GM19467 (cell line): ENCODE measurements around the gene GTF2F2.

Experiments
- ATAC-seq: cut with Tn5 transposase; IDR thresholded peaks from one replicate; pipeline ENCODE4 v1.9.1; 2021; ENCODE audit warnings: mild to moderate bottlenecking, moderate library complexity; ENCODE audit not compliant: unreplicated experiment

The GTF2F2 gene

GRCh38 chr13:45209229-45209628, 88.9 kb downstream of the GTF2F2 start:
- no peak for ATAC-seq

- ATAC-seq = no peak
Measured at GRCh38 chr13:45215392-45216077, 95.2 kb downstream of the GTF2F2 start.

GRCh38 chr13:45216193-45216592, 95.9 kb downstream of the GTF2F2 start:
- no peak for ATAC-seq

- ATAC-seq = no peak
Measured at GRCh38 chr13:45218689-45219088, 98.4 kb downstream of the GTF2F2 start.

- ATAC-seq = no peak
Measured at GRCh38 chr13:45219123-45219891, 99.0 kb downstream of the GTF2F2 start.

GRCh38 chr13:45219938-45220375, 99.6 kb downstream of the GTF2F2 start:
- no peak for ATAC-seq

GRCh38 chr13:45220403-45220802, 100.1 kb downstream of the GTF2F2 start:
- ATAC-seq = no peak

DNA sequence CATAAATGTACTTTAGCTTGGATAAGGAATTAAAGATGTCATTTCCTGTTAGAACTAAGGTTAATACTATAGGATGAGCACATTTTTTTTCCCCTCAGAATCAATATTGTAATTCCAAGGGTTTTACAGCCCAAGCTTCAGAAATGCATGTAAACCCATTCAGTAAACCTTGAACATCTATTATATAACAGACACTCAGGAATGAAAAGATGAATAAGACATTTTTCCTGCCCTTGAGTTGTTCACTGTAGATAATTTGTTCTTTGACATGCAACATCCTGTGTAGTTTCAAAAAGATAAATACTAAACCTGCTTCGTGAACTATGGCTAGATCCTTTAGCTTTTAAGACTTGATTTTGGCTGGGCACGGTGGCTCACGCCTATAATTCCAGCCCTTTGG, 102.2 kb downstream of the GTF2F2 start:
- no peak for ATAC-seq

DNA sequence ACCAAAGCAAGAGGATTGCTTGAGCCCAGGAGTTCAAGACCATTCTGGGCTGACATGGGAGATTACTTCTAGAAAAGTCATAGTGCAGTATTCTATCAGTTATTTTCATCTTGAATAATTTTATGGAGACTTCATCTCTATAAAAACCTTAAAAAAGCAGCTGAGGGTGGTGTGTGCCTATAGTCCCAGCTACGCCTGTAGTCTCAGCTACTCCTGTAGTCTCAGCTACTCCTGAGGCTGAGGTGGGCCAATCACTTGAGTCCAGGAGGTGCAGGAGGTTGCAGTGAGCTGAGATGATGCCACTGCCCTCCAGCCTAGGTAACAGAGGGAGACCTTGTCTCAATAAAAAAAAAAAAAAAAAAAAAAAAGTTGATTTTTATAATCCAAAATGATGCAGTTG, 102.6 kb downstream of the GTF2F2 start:
- ATAC-seq = no peak

GRCh38 chr13:45224176-45224575, 103.9 kb downstream of the GTF2F2 start:
- no peak for ATAC-seq

DNA sequence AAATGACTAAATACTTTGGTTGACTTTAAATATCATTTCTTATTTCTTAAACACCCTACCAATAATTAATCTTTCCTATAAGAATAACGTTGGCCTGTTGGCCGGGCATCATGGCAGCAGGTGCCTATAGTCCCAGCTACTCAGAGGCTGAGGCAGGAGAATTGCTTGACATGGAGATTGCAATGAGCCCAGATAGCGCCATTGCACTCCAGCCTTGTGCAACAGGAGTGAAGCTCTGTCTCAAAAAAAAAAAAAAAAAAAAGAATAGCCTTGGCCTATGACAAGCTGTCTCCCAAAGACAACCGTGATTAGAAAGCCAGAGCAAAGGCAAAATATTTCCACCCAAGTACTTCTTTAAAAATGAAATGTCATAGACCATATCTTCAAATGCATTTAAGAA, 105.1 kb downstream of the GTF2F2 start:
- ATAC-seq = no peak

- no peak for ATAC-seq
Measured at GRCh38 chr13:45226024-45226423, 105.7 kb downstream of the GTF2F2 start.

DNA sequence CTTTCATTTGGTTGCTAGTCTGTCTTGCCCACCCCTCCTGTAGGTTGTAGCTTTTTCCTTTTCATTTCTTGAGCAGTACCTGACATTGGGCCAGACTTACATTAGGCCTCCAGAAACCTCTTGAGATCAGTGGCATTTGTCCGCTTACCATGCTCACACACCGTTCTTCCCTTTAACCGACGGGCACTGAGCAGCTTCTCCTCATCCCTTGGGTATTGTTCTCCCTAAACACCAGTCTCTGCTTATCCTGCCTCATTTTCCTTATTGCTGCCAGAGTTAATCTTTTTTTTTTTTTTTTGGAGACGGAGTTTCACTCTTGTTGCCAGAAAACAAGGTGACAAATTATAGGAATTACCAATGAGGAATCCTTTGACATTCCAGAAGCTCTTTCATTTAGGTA, 107.7 kb downstream of the GTF2F2 start:
- no peak for ATAC-seq

DNA sequence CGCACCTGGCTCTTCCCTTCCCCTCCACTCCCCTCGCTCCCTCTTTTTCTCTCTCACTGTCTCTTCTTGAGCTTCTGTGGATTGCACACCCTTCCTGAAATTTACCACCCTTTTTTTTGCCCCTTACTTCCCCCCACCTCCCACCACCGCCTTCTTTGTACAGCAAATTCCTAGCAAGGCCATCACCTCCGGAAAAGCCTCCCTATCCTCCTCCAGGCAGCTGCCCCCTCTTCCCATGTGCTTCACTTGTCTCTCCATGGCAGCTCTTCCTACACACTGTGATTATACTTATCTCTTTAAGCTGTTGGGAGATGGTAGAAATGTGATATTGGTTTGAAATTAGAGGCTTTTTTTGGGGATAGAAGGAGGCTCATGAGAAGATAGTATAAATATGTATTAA, 108.9 kb downstream of the GTF2F2 start:
- ATAC-seq = no peak

- no peak for ATAC-seq
Measured at GRCh38 chr13:45231305-45231704, 111.0 kb downstream of the GTF2F2 start.

GRCh38 chr13:45231722-45232121, 111.4 kb downstream of the GTF2F2 start:
- no peak for ATAC-seq

DNA sequence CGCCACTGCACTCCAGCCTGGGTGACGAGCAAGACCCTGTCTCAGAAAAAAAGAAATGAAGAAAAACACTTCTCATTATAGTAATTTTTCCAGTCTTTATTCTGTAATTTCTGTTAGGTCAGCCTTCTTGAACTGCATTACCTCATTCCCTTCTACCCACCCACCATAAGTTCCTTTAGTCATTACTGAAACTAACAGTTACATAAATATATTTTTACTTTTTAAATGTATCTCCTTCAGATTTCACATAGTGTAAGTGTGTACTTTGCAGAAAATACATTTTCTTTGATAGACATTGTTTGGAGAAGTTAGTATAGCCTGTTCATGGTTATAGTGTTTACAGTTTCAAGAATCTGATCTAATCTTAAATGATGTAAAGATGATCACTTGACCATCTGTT, 112.3 kb downstream of the GTF2F2 start:
- ATAC-seq = no peak

DNA sequence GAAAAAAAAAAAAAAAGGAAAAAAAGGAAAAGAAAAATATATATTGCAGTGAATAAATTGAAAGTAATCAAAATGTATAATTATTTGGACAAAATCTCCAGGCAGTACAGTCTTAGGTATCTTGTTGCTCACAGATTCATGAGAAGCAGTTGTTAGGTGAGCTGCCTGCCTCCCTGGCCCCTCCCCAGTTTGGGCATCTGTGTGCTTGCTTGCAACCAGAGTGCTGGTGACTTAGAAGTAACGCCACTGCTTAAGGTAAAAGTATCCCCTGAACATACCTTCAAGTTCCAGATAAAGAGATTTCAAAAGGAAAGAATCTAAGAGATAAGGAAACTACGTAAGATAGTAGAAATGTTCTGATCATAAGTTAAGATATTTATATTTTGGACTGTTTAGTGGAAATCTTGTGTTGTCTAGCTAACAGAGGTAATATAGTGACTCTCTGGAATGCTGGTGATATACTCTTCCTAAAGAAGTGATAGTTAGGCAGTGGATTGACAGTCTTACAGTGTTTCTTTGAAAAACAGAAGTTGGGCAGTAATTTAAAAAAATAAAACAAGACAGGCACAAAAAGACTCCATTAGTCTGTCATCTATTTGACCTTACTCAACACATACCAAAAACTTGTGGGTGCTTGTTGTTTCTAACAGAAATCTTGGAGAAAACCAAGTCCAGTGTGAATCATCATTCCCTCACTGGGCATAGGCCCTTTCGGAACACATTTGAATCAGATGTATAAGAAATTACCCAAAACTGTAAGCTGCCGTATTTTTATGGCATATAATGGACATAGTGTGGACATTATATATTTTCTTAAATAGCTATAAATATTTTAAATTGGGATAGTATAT, 118.9 kb downstream of the GTF2F2 start:
- no peak for ATAC-seq

GRCh38 chr13:45240143-45240542, 119.8 kb downstream of the GTF2F2 start:
- ATAC-seq = no peak

GRCh38 chr13:45242070-45242469, 121.8 kb downstream of the GTF2F2 start:
- no peak for ATAC-seq

DNA sequence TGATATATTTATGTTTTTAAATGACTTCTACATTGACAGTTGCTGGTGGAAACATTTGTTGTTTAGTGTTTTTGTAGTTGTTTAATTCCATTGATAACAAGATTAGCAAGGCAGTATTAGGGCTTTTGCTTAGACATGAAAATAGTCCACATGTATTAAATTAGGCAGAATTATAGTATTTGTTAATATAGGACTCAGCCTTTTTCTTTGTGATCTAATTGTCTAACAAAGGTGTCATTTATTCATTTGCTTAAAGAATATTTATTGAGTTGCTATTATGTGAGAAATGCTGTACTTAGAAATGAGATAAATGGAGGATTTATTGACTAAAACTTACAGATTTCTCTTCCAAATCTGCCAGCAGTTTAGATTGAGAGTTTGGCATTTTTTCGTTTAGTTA, 122.2 kb downstream of the GTF2F2 start:
- no peak for ATAC-seq

- ATAC-seq = no peak
Measured at GRCh38 chr13:45243077-45243476, 122.8 kb downstream of the GTF2F2 start.
